H1 (cell line): Measurements from ENCODE around the gene ARL11. TPM values are rescaled to one million over a fixed set of nuclear protein-coding genes. Genes with fewer than 3 reads are reported as not detected.

ENCODE experiments used
- FOSL1 ChIP-seq: IDR thresholded peaks from 2 replicates; pipeline ENCODE4 v1.6.1; 2011; ENCODE audit warnings: mild to moderate bottlenecking, low read depth, low read length, moderate library complexity; ENCODE audit not compliant: insufficient read depth
- SIRT6 ChIP-seq: IDR thresholded peaks from one replicate; pipeline ENCODE4 v1.7.1; 2012; ENCODE audit warnings: low read length, inconsistent platforms
- SP2 ChIP-seq: IDR thresholded peaks from 2 replicates; pipeline ENCODE4 v1.6.1; 2012; ENCODE audit warnings: mild to moderate bottlenecking, low read length, inconsistent platforms
- polyA plus RNA-seq, 7 experiments: library from polyadenylated mRNA; depleted of rRNA in 3 of 7; stranded (reverse) in 5 of 7; unstranded in 2 of 7; fragments of >200 nt in 5 of 7; fragments of 200-250 nt in 2 of 7; gene quantifications; 1 replicate in 5 of 7; 2 replicates in 1 of 7; 4 replicates in 1 of 7; pipeline versions ENCODE4 v1.2.1 to v1.2.3, GENCODE V29; 2011 to 2013; ENCODE audit warnings: missing spikeins in 2 of 7, mixed read lengths in 2 of 7
- total RNA-seq: library from RNA; stranded (reverse); fragmentation: NEBNext Ultra II Directional; extraction: Animal tissue kit (Norgen Biotek cat#: 25700); gene quantifications from 2 replicates; pipeline ENCODE4 v1.2.1, GENCODE V29; 2021
- TF ChIP-seq, protein P1 (sequence below): fragments of 300-600 bp; sonication (generic); IDR thresholded peaks from 2 replicates; pipeline ENCODE4 v1.7.1; 2012; ENCODE audit warnings: low read length, moderate library complexity, mild to moderate bottlenecking, inconsistent platforms; ENCODE audit not compliant: insufficient replicate concordance
- TF ChIP-seq, protein P2 (sequence below): IDR thresholded peaks from 2 replicates; pipeline ENCODE4 v1.6.1; 2011; ENCODE audit warnings: low read length, improper control_type of control experiment
- TF ChIP-seq, protein P3 (sequence below): IDR thresholded peaks from 2 replicates; pipeline ENCODE4 v1.6.1; 2011; ENCODE audit warnings: low read depth, mild to moderate bottlenecking, low read length; ENCODE audit not compliant: insufficient read depth
- TF ChIP-seq, protein P4 (sequence below), 3 experiments: IDR thresholded peaks; 1 replicate in 2 of 3; 2 replicates in 1 of 3; pipeline versions ENCODE4 v1.5.1 to v1.6.1; 2011; ENCODE audit warnings: low read length in 3 of 3, mild to moderate bottlenecking in 3 of 3, inconsistent platforms in 2 of 3, low read depth in 1 of 3, moderate library complexity in 1 of 3; ENCODE audit not compliant: insufficient read depth in 1 of 3; ENCODE audit errors: control extremely low read depth in 1 of 3

Gene ARL11
- total and polyA plus RNA-seq, 2 of the 8 experiments (the other 6 are each of a cell fraction or from before 2014, with no cell fraction given): 0.45 to 0.52 TPM

DNA sequence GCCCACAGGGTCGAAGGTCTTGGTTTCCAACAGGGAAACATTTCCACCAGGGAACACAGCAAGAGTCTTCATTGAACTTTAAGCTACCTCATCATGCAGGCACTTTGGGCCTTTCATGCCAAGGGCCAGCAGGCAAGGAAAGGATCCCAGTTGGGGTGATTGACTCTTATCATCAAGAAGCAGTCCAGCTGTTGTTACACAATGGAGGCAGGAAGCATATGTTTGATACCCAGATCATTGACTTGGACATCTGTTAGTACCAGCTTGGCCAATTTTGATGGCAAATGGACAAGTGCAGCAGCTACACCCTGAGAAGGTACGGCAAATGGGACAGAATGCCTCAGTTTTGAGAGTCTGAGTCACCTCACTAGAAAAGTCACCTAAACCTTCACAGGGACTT, 32.1 kb upstream of the ARL11 start (continued):
- TF ChIP-seq, protein P1, sequence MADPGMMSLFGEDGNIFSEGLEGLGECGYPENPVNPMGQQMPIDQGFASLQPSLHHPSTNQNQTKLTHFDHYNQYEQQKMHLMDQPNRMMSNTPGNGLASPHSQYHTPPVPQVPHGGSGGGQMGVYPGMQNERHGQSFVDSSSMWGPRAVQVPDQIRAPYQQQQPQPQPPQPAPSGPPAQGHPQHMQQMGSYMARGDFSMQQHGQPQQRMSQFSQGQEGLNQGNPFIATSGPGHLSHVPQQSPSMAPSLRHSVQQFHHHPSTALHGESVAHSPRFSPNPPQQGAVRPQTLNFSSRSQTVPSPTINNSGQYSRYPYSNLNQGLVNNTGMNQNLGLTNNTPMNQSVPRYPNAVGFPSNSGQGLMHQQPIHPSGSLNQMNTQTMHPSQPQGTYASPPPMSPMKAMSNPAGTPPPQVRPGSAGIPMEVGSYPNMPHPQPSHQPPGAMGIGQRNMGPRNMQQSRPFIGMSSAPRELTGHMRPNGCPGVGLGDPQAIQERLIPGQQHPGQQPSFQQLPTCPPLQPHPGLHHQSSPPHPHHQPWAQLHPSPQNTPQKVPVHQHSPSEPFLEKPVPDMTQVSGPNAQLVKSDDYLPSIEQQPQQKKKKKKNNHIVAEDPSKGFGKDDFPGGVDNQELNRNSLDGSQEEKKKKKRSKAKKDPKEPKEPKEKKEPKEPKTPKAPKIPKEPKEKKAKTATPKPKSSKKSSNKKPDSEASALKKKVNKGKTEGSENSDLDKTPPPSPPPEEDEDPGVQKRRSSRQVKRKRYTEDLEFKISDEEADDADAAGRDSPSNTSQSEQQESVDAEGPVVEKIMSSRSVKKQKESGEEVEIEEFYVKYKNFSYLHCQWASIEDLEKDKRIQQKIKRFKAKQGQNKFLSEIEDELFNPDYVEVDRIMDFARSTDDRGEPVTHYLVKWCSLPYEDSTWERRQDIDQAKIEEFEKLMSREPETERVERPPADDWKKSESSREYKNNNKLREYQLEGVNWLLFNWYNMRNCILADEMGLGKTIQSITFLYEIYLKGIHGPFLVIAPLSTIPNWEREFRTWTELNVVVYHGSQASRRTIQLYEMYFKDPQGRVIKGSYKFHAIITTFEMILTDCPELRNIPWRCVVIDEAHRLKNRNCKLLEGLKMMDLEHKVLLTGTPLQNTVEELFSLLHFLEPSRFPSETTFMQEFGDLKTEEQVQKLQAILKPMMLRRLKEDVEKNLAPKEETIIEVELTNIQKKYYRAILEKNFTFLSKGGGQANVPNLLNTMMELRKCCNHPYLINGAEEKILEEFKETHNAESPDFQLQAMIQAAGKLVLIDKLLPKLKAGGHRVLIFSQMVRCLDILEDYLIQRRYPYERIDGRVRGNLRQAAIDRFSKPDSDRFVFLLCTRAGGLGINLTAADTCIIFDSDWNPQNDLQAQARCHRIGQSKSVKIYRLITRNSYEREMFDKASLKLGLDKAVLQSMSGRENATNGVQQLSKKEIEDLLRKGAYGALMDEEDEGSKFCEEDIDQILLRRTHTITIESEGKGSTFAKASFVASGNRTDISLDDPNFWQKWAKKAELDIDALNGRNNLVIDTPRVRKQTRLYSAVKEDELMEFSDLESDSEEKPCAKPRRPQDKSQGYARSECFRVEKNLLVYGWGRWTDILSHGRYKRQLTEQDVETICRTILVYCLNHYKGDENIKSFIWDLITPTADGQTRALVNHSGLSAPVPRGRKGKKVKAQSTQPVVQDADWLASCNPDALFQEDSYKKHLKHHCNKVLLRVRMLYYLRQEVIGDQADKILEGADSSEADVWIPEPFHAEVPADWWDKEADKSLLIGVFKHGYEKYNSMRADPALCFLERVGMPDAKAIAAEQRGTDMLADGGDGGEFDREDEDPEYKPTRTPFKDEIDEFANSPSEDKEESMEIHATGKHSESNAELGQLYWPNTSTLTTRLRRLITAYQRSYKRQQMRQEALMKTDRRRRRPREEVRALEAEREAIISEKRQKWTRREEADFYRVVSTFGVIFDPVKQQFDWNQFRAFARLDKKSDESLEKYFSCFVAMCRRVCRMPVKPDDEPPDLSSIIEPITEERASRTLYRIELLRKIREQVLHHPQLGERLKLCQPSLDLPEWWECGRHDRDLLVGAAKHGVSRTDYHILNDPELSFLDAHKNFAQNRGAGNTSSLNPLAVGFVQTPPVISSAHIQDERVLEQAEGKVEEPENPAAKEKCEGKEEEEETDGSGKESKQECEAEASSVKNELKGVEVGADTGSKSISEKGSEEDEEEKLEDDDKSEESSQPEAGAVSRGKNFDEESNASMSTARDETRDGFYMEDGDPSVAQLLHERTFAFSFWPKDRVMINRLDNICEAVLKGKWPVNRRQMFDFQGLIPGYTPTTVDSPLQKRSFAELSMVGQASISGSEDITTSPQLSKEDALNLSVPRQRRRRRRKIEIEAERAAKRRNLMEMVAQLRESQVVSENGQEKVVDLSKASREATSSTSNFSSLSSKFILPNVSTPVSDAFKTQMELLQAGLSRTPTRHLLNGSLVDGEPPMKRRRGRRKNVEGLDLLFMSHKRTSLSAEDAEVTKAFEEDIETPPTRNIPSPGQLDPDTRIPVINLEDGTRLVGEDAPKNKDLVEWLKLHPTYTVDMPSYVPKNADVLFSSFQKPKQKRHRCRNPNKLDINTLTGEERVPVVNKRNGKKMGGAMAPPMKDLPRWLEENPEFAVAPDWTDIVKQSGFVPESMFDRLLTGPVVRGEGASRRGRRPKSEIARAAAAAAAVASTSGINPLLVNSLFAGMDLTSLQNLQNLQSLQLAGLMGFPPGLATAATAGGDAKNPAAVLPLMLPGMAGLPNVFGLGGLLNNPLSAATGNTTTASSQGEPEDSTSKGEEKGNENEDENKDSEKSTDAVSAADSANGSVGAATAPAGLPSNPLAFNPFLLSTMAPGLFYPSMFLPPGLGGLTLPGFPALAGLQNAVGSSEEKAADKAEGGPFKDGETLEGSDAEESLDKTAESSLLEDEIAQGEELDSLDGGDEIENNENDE: no peak
- TF ChIP-seq, protein P2, sequence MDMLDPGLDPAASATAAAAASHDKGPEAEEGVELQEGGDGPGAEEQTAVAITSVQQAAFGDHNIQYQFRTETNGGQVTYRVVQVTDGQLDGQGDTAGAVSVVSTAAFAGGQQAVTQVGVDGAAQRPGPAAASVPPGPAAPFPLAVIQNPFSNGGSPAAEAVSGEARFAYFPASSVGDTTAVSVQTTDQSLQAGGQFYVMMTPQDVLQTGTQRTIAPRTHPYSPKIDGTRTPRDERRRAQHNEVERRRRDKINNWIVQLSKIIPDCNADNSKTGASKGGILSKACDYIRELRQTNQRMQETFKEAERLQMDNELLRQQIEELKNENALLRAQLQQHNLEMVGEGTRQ: no peak
- TF ChIP-seq FOSL1 (no peak), SP2 (no peak), SIRT6 (no peak)
- TF ChIP-seq, protein P3, sequence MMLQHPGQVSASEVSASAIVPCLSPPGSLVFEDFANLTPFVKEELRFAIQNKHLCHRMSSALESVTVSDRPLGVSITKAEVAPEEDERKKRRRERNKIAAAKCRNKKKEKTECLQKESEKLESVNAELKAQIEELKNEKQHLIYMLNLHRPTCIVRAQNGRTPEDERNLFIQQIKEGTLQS: no peak
- TF ChIP-seq, protein P4, sequence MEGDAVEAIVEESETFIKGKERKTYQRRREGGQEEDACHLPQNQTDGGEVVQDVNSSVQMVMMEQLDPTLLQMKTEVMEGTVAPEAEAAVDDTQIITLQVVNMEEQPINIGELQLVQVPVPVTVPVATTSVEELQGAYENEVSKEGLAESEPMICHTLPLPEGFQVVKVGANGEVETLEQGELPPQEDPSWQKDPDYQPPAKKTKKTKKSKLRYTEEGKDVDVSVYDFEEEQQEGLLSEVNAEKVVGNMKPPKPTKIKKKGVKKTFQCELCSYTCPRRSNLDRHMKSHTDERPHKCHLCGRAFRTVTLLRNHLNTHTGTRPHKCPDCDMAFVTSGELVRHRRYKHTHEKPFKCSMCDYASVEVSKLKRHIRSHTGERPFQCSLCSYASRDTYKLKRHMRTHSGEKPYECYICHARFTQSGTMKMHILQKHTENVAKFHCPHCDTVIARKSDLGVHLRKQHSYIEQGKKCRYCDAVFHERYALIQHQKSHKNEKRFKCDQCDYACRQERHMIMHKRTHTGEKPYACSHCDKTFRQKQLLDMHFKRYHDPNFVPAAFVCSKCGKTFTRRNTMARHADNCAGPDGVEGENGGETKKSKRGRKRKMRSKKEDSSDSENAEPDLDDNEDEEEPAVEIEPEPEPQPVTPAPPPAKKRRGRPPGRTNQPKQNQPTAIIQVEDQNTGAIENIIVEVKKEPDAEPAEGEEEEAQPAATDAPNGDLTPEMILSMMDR (IDR thresholded peaks at IDR 0.05; ENCODE audit: control extremely low read depth in 1 of 3, insufficient read depth in 1 of 3, low read depth in 1 of 3, low read length in 3 of 3): no peak
